T-helper 9 cell (primary cell): Measurements from ENCODE around the gene SLC13A4.
"Not testable (repeated sequence)": the region's sequence is repeated elsewhere in the genome, so short reads cannot be mapped to it uniquely, and the experiment has no call there.

Source experiments
- DNase-seq: peaks from one replicate; pipeline ENCODE4 v3.0.0-alpha.2; 2020

The SLC13A4 gene

DNA sequence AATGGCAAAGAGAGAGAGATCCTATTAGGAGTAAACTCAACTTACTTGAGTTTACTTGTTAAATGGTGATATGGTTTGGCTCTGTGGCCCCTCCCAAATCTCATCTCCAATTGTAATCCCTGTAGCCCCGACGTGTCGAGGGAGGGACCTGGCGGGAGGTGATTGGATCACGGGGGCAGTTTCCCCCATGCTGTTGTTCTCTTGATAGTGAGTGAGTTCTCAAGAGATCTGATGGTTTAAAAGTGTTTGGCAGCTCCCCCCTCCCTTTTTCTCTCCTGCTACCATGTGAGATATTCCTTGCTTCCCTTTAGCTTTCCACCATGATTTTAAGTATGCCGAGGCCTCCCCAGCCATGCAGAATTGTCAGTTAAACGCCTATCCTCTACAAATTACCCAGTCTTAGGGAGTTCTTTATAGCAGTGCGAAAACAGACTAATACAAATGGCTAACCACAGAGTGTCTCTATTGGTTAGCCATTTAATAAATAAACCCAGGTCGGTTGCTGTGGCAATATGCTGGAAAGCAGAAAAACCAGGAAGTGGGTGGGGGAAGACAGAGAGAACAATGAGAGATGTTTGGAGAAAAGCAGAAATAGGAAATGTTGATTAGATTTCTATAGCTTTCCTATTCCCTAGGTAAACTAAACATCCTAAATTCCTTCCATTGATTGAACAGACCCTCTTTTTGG lies 68.7 kb downstream of the SLC13A4 start:
- no peak for DNase-seq

DNA sequence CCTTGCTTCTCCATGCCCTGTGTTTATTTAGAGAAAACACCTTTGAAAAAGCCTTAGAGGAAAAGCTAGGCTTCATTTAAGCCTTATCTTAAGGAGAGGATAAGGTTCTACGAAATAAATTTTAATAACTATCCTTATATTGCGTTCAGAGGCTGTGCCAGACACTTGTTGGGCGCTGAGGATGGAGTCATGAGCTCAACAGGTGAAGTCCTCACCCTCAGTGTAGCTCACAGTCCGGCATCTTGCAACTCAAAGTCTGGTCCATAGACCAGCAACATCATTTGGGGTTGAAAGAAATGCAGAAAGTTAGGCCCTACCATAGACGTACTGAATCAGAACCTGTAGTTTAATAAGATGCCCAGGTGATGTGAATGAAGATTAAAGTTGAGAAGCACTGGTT lies 69.4 kb downstream of the SLC13A4 start:
- DNase-seq: no peak

DNA sequence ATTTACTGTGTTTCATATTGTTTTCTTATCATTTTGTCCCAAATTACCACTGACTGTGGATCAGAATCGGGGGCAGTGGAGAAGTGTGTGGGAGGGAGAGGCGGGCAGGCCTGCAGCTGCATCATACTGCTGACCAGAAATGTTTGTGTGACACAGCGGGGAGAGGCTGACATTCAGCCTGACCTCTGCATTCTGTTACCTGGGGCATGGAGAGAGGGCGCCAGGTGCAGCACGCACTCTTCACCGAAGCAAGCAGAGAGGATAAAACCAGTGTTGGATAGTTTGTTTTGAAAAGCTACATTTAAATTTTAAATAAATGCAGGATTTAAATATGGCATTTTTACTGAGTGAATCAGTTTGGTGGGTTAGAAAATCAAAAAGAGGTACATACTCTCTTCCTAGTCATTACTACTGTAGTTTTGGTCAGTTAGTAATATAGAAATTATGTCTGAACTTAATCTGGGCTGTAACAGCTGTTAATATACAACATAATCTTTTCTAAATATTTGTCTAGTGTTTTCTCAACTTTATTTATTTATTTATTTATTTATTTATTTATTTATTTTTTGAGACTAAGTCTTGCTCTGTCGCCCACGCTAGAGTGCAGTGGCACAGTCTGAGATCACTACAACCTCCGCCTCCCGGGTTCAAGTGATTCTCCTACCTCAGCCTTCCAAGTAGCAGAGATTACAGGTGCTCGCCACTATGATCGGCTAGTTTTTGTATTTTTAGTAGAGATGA lies 74.5 kb downstream of the SLC13A4 start:
- no peak for DNase-seq

DNA sequence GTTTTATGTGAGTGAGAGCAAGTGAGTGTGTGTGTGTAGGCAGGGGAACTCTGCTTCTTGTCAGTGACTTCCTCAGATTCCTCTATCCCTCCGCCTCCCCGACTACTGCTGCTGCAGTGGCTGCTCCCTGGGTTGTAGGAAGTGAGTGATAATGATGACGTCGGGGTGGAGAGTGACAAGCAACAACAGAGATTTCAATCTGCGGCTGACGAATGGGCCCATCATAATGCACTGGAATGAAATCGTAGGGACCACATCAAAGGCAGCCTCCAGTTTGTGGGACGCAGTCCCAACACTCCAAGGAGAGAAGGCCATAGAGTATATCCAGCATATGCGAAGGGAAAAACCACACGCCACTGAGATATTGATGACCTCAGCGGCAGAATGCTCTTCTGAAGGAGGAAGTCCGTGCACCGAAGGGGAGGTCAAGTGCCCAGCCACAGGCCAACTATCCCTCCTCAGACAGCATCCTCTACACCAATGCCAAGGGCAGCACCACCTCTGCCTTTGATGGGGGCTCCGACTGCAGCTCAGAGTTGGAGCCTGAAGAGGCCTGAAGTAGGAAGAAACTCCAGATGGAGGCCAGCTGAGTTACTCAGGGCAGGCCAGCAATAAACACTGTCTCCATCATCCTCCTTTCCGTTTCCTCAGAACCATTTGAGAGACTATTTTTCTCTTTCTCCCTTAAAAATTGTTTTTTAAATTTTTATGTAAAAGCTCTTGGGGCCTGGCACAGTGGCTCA lies 77.0 kb downstream of the SLC13A4 start:
- no peak for DNase-seq

DNA sequence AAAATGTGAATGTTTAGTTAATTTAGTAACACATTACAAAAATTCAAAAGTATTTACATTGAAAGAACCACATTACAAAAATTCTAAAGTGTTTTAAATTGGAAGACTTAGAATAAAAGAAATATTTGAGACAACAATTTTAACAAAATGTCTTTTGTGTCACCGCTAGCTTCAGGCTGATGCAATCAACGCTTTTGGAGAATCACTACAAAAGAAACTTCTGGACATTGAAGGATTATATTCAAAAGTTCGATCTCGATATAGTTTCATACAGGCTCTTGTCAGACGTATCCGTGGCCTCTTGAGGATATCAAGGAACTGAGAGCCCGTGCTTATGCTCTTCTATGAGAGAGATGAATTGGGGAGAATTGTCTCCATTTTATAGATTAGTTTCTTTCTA lies 79.8 kb downstream of the SLC13A4 start:
- DNase-seq: no peak

DNA sequence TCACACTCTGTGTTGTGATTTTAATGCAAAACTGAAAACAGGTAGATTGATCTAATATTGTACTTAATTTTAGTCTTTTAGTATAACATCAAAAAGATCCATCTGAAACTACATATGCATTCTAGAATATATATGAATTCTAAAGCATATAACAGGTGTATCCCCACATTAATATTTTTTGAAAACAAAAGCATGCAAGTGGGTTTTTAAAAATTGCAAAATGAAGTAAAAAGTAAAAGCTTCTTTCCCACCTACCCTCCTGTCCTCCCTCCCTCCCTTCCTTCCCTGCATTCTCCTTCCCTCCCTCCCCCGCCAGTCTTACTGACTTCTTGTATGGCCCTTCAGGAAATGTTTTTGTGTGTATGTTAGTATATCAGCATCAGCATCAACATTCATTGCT lies 80.2 kb downstream of the SLC13A4 start:
- no peak for DNase-seq

DNA sequence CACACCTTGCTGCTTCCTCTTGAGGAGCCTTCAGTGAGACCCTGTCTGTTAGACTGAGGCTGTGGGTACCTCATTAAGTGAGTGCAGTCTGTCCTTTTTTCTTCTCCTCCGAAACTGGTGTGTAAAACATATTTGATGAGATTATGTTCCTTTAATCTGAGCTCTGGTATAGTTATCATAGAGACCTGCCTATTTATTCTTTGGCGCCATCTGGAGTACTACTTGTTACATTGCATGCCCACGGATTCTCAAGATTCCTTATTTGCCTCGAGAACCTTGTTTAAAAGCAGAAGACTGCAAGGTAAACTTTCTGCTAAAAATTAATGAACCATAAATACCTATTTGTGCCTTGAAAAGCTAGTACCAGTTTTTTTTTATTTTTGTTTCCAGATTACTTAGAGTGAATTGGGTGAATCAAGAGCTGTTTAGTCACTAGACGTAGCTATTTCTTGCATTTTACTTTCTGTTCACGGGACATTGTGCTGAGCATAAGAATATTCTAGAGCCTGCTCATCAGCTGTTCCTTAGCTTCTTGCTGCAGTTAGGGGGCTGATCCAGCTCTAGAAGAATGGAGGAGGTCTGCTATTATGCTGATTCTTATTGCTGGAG lies 82.6 kb downstream of the SLC13A4 start:
- no peak for DNase-seq

DNA sequence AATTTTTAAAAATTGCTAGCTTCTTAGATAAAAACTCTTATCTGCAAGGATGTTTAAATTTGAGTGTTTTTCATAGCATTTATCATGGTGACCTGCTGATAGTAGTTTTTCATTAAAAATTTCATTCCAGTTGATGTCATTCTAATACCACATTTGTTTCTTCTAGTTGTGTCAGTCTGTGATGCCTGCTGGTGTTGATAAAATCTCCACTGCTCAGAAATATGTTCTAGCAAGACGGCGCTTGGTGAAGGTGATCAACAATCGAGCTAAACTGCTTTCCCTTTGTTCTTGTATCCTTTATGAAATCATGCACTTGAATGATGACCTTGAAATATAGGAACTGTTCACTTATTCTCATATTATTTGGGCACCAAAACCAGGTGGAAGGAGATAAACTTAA lies 83.3 kb downstream of the SLC13A4 start:
- DNase-seq: no peak

DNA sequence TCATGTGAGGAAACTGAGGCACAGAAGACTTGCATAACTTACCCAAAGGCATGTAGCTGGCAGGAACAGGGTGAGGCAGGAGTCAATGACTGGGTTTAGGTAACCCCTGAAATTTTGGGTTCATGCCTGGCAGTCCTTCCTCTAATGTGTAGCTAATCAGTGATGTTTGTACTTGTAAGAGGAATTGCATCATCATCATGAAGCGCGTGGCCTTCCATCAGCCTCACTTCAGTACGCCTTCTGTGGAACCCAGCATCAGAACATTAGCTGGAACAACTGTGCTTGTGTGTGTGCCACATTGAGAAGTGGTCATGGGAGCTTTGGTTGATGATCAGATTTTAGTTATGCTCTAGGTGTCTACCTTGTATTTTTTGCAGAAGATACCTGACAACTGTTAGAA lies 83.8 kb downstream of the SLC13A4 start:
- DNase-seq: no peak

DNA sequence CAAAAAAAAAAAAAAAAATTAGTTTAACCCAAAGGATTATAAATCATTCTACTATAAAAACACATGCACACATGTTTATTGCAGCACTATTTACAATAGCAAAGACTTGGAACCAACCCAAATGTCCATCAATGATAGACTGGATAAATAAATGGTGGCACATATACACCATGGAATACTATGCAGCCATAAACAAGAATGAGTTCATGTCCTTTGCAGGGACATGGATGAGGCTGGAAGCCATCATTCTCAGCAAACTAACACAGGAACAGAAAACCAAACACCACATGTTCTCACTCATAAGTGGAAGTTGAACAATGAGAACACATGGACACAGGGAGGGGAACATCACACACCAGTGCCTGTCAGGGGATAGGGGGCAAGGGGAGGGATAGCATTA lies 88.3 kb downstream of the SLC13A4 start:
- not testable (repeated sequence) for DNase-seq

DNA sequence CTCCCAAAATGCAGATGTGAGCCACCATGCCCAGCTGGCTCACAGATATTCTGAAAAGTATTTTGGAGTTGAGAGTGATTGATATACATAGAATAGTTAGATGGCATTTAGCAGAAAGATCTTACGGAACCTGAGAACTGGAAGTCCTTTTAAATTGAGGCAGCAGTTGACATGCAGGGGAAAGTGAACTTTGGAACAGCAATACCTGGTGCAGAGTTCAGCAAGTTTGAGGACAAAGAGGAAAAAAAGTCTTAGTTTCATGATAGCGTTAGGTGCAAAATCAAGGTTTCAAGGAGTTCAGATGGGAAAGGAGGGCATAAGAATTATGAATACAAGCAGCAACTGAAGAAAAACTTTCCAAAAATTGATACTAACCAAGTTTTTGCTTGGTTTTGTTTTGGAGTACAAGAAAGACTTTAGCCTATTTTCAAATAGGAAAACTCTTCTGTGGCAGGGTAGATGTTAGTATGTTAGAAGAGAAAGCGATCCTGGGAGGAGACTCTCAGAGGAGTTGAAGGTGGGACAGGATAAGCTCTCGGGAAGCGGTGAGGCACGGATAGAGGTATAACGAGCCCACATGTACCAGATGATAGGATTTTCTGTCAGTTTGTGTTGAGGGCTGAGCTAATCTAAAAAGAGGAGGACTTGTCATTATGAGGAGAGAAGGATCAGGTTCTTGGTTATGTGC lies 93.7 kb downstream of the SLC13A4 start:
- no peak for DNase-seq
